ENCODE data around the gene LTBR. TPM values are rescaled to one million over a fixed set of nuclear protein-coding genes. Genes with fewer than 3 reads are reported as not detected.

The LTBR gene
- total RNA-seq (2022) (194 and 197 TPM in 2 replicates), Bru-seq, nascent RNA (percentile 84 among the genes with signal in this experiment), BruChase-seq, experiment 1, labeled RNA remaining after a 2-hour chase (percentile 86 among the genes with signal in this experiment), BruChase-seq, experiment 2, labeled RNA remaining after a 6-hour chase (percentile 91 among the genes with signal in this experiment)
- long read RNA-seq, transcript LTBR-201 (10 exons, 2,260 nt), result major isoform, 101 of 234 reads
- long read RNA-seq, transcript LTBR-203 (2 exons, 2,327 nt), result minor isoform, 11 of 234 reads
- long read RNA-seq, transcript LTBR-208 (4 exons, 583 nt), result minor isoform, 13 of 234 reads
- long read RNA-seq, partial matches to known transcripts, result 69 of 234 reads
- long read RNA-seq, other reads (novel, unspliced or antisense), result 40 of 234 reads

- H3K27ac Mint-ChIP-seq (ENCODE audit: unreplicated experiment), result peak within 1 kb of the TSS; percentile 92
- POLR2A ChIA-PET, result interaction anchor here (0.6 to 2.6 kb wide), 14 partner anchors 8 to 150 kb away, joined by 3 to 38 read pairs (median 8); partner anchors contain the start of genes GAPDH, MRPL51, PLEKHG6 and SCNN1A
Measured at GRCh38 chr12:6383572-6384498, at the start of gene LTBR. Gene LTBR, plus strand, starts transcription at chr12:6384162. Its CDS starts 197 bp downstream, at chr12:6384359.

GRCh38 chr12:6334359-6334758 is 49.6 kb upstream of the LTBR start:
- no TSS peak for BruUV-seq (replicated peaks)
- H3K27me3 Mint-ChIP-seq (ENCODE audit: insufficient read depth, unreplicated experiment), result no peaks in the 10 kb centered on the region
- Histone ChIP-seq H3K4me1 (peaks cover 36% of the 10 kb centered on the region), H3K4me3 (ENCODE audit: low read depth, low read length) (no peak overlapping the region), H3K9me3 (no peaks in the 10 kb centered on the region), H3K27me3 (replicated peaks; ENCODE audit: control insufficient read depth, insufficient read depth, low read length) (no peaks in the 10 kb centered on the region), H3K36me3 (ENCODE audit: control insufficient read depth, insufficient read depth, low read length) (0 out of 2 replicates have a peak, but pooled peaks cover 4% of the 10 kb centered on the region)
- H3K36me3 Mint-ChIP-seq (ENCODE audit: insufficient read depth, unreplicated experiment), result peaks cover 74% of the 10 kb centered on the region
- H3K4me3 Mint-ChIP-seq (ENCODE audit: unreplicated experiment), result no peak overlapping the region
- no peak overlapping the region for H3K27ac Mint-ChIP-seq (ENCODE audit: unreplicated experiment)
- POLR2A ChIA-PET, result no interaction called here
- TF ChIP-seq CTCF (IDR thresholded peaks at IDR 0.05; ENCODE audit: insufficient read depth in 1 of 2, low read depth in 1 of 2, low read length in 1 of 2, severe bottlenecking in 1 of 2, unreplicated experiment in 1 of 2), result no peak
- no peak for DNase-seq
- peaks cover 7% of the 10 kb centered on the region for H3K4me1 Mint-ChIP-seq (ENCODE audit: low read depth, unreplicated experiment)
- intact Hi-C loops (cut with micrococcal nuclease; ENCODE audit: unreplicated experiment), result no loop called here
- CTCF ChIA-PET, result interaction anchor here (1.3 to 3.0 kb wide), 4 partner anchors 22 to 136 kb away, joined by 3 to 14 read pairs (median 6); partner anchors contain the start of gene VAMP1
- H3K9me3 Mint-ChIP-seq (ENCODE audit: unreplicated experiment), result no peaks in the 10 kb centered on the region

More at GRCh38 chr12:6383572-6384498, at the start of gene LTBR:
- Mint-ChIP-seq H3K4me1 (ENCODE audit: low read depth, unreplicated experiment) (peaks cover 15% of the 10 kb centered on the region), H3K27me3 (ENCODE audit: insufficient read depth, unreplicated experiment) (no peaks in the 10 kb centered on the region), H3K4me3 (ENCODE audit: unreplicated experiment) (peak within 1 kb of the TSS; percentile 96), H3K9me3 (ENCODE audit: unreplicated experiment) (no peaks in the 10 kb centered on the region), H3K36me3 (ENCODE audit: insufficient read depth, unreplicated experiment) (peaks cover 52% of the 10 kb centered on the region)
- H3K9me3 ChIP-seq, result no peaks in the 10 kb centered on the region
- peak within 1 kb of the TSS; percentile 92 for H3K4me3 ChIP-seq (ENCODE audit: low read depth, low read length)
- TSS peak; percentile 65 for BruUV-seq (replicated peaks)
- CTCF ChIA-PET, result interaction anchor here (0.9 to 2.3 kb wide), 10 partner anchors 9 to 82 kb away, joined by 3 to 17 read pairs (median 8); partner anchors contain the start of gene TAPBPL
- peaks cover 25% of the 10 kb centered on the region for H3K4me1 ChIP-seq
- intact Hi-C loops (cut with micrococcal nuclease; ENCODE audit: unreplicated experiment), result loop anchor here (1.0 to 2.0 kb wide), 3 partner anchors 8 to 47 kb away; no protein-coding TSS in a partner anchor
- no peaks in the 10 kb centered on the region for H3K27me3 ChIP-seq (replicated peaks; ENCODE audit: control insufficient read depth, insufficient read depth, low read length)
- peaks cover 8% of the 10 kb centered on the region for H3K36me3 ChIP-seq (ENCODE audit: control insufficient read depth, insufficient read depth, low read length)
- TF ChIP-seq CTCF (IDR thresholded peaks at IDR 0.05; ENCODE audit: insufficient read depth in 1 of 2, low read depth in 1 of 2, low read length in 1 of 2, severe bottlenecking in 1 of 2, unreplicated experiment in 1 of 2), result peak in 1 of 2 experiments; percentile 48
- peak; percentile 97 to 99 for DNase-seq

Data from Caco-2 (cell line).